SU-DHL-6 (cell line): ENCODE results near the gene TIAM2.

ENCODE experiments used
- H2AFZ ChIP-seq: fragments of 200-600 bp; sonication (generic); 2 replicates; pipeline ENCODE4 v1.6.1; 2014; ENCODE audit warnings: low read depth, mild to moderate bottlenecking, moderate library complexity, mixed read lengths, antibody characterized with exemption, low read length; ENCODE audit not compliant: severe bottlenecking
- H3F3A ChIP-seq: fragments of 200-600 bp; shearing (Covaris generic); 2 replicates; pipeline ENCODE4 v1.6.0; 2016; ENCODE audit warnings: antibody characterized with exemption, mild to moderate bottlenecking; ENCODE audit not compliant: insufficient read depth
- H3K27ac ChIP-seq: fragments of 200-600 bp; sonication (generic); 2 replicates; pipeline ENCODE4 v1.5.1; 2016; ENCODE audit warnings: low read depth, mild to moderate bottlenecking, low read length, moderate library complexity, mixed read lengths
- H3K27me3 ChIP-seq: fragments of 200-600 bp; sonication (generic), shearing (Covaris generic); 2 replicates; pipeline ENCODE4 v1.6.0; 2014; ENCODE audit warnings: mild to moderate bottlenecking, low read length
- H3K36me3 ChIP-seq: fragments of 200-600 bp; sonication (generic); 2 replicates; pipeline ENCODE4 v1.6.1; 2014; ENCODE audit warnings: mild to moderate bottlenecking, low read length, mixed read lengths
- H3K4me2 ChIP-seq: fragments of 300-600, 200-600 bp; shearing (Covaris generic), sonication (generic); 2 replicates; pipeline ENCODE4 v1.6.0; 2014; ENCODE audit warnings: low read length, low read depth, mild to moderate bottlenecking; ENCODE audit not compliant: poor library complexity, severe bottlenecking
- H3K4me3 ChIP-seq: fragments of 200-600 bp; sonication (generic); 2 replicates; pipeline ENCODE4 v1.5.1; 2014; ENCODE audit warnings: antibody characterized with exemption, low read length, mild to moderate bottlenecking, mixed read lengths; ENCODE audit not compliant: insufficient read depth, poor library complexity, severe bottlenecking
- H3K79me2 ChIP-seq: fragments of 200-600 bp; sonication (generic); 2 replicates; pipeline ENCODE4 v1.6.1; 2014; ENCODE audit warnings: mild to moderate bottlenecking, low read length, moderate library complexity; ENCODE audit not compliant: insufficient read depth
- H3K9ac ChIP-seq: fragments of 200-600 bp; sonication (generic); 2 replicates; pipeline ENCODE4 v1.7.0; 2014; ENCODE audit warnings: mild to moderate bottlenecking, low read length
- H3K9me2 ChIP-seq: fragments of 200-600 bp; sonication (generic); replicated peaks from 2 replicates; pipeline ENCODE4 v1.6.1; 2014; ENCODE audit warnings: low read length; ENCODE audit not compliant: insufficient read depth
- H3K9me3 ChIP-seq: fragments of 200-600 bp; sonication (generic); 2 replicates; pipeline ENCODE4 v1.6.1; 2014; ENCODE audit warnings: low read length, mixed read lengths; ENCODE audit not compliant: insufficient read depth
- H4K20me1 ChIP-seq: fragments of 200-600 bp; sonication (generic); 2 replicates; pipeline ENCODE4 v1.6.1; 2014; ENCODE audit warnings: low read depth, mild to moderate bottlenecking, antibody characterized with exemption, low read length, moderate library complexity, mixed read lengths
- CTCF ChIP-seq: fragments of 200-600 bp; sonication (generic); IDR thresholded peaks from one replicate; pipeline ENCODE4 v1.5.1; 2017; ENCODE audit warnings: antibody characterized with exemption, mild to moderate bottlenecking, low read length, moderate library complexity; ENCODE audit not compliant: insufficient read depth, poor library complexity, severe bottlenecking
- EZH2phosphoT487 ChIP-seq: fragments of 200-600 bp; sonication (generic), shearing (Covaris generic); conservative IDR thresholded peaks from 2 replicates; pipeline ENCODE4 v1.6.1; 2018; ENCODE audit warnings: mild to moderate bottlenecking, antibody characterized with exemption, low read length, moderate library complexity, mixed read lengths

The TIAM2 gene

GRCh38 chr6:155162682-155163081 is 167.6 kb downstream of the TIAM2 start:
- Histone ChIP-seq H3K27ac (no peak overlapping the region), H3K79me2 (no peaks in the 10 kb centered on the region)

GRCh38 chr6:155163601-155164000 is 168.5 kb downstream of the TIAM2 start:
- no peak for TF ChIP-seq CTCF
- no peak for TF ChIP-seq EZH2phosphoT487
- H4K20me1 ChIP-seq: no peaks in the 10 kb centered on the region
- no peak overlapping the region for H2AFZ ChIP-seq
- H3F3A ChIP-seq: no peaks in the 10 kb centered on the region
- H3K4me3 ChIP-seq: no peak overlapping the region
- H3K9me3 ChIP-seq: no peaks in the 10 kb centered on the region
- H3K27ac ChIP-seq: no peak overlapping the region
- no peaks in the 10 kb centered on the region for H3K79me2 ChIP-seq
- no peaks in the 10 kb centered on the region for H3K36me3 ChIP-seq
- H3K27me3 ChIP-seq: no peaks in the 10 kb centered on the region
- H3K4me2 ChIP-seq: no peak overlapping the region
- H3K9me2 ChIP-seq: no peaks in the 10 kb centered on the region
- no peak overlapping the region for H3K9ac ChIP-seq

More at GRCh38 chr6:155162682-155163081, 167.6 kb downstream of the TIAM2 start:
- Histone ChIP-seq H3K9me2 (no peaks in the 10 kb centered on the region), H2AFZ (no peak overlapping the region), H3K9ac (no peak overlapping the region), H3K9me3 (no peaks in the 10 kb centered on the region), H3K36me3 (no peaks in the 10 kb centered on the region), H3K4me3 (no peak overlapping the region), H4K20me1 (no peaks in the 10 kb centered on the region), H3K4me2 (no peak overlapping the region), H3F3A (no peaks in the 10 kb centered on the region), H3K27me3 (no peaks in the 10 kb centered on the region)
- TF ChIP-seq EZH2phosphoT487 (no peak), CTCF (no peak)

GRCh38 chr6:155165029-155165710 is 170.1 kb downstream of the TIAM2 start:
- H3K27me3 ChIP-seq: no peaks in the 10 kb centered on the region
- H3K9ac ChIP-seq: no peak overlapping the region
- H3K27ac ChIP-seq: no peak overlapping the region
- no peak overlapping the region for H2AFZ ChIP-seq
- no peak overlapping the region for H3K4me3 ChIP-seq
- H3K36me3 ChIP-seq: no peaks in the 10 kb centered on the region
- TF ChIP-seq CTCF: no peak
- no peak for TF ChIP-seq EZH2phosphoT487
- H3K79me2 ChIP-seq: no peaks in the 10 kb centered on the region
- no peaks in the 10 kb centered on the region for H3K9me3 ChIP-seq
- no peaks in the 10 kb centered on the region for H3F3A ChIP-seq
- H3K4me2 ChIP-seq: no peak overlapping the region
- H3K9me2 ChIP-seq: no peaks in the 10 kb centered on the region
- no peaks in the 10 kb centered on the region for H4K20me1 ChIP-seq
